Tibial nerve (tissue), 4 donors: Measurements from ENCODE around the gene KCNIP3. TPM values are rescaled to one million over a fixed set of nuclear protein-coding genes. Genes with fewer than 3 reads are reported as not detected.

Experiments used
- DNase-seq, 2 donors: peaks; one replicate each; pipeline ENCODE4 v3.0.0-alpha.2; 2019; ENCODE audit warnings: low spot score in 2 of 2
- H3K27ac ChIP-seq, 4 donors: fragments of 200-600 bp; sonication (generic) in 3 of 4; one replicate each; pipeline ENCODE4 v1.5.1; 2017 to 2019; ENCODE audit warnings: mild to moderate bottlenecking in 1 of 4
- H3K27me3 ChIP-seq, 2 donors: fragments of 200-600 bp; sonication (generic) in 1 of 2; one replicate each; pipeline versions ENCODE4 v1.5.1 to v1.6.0; 2017 to 2019
- H3K36me3 ChIP-seq, 3 donors: fragments of 200-600 bp; sonication (generic); one replicate each; pipeline ENCODE4 v1.5.1; 2018 to 2019
- H3K4me1 ChIP-seq, 4 donors: fragments of 200-600 bp; sonication (generic) in 3 of 4; one replicate each; pipeline ENCODE4 v1.5.1; 2017 to 2019
- H3K4me3 ChIP-seq, 4 donors: fragments of 200-600 bp; sonication (generic) in 3 of 4; one replicate each; pipeline ENCODE4 v1.5.1; 2017 to 2019; ENCODE audit warnings: mild to moderate bottlenecking in 1 of 4, moderate library complexity in 1 of 4
- H3K9me3 ChIP-seq, 4 donors: fragments of 200-600 bp; sonication (generic) in 3 of 4; one replicate each; pipeline ENCODE4 v1.5.1; 2017 to 2019
- CTCF ChIP-seq, 5 experiments: fragments of 200-600 bp in 3 of 5; fragments of 450-650 bp in 2 of 5; sonication (generic) in 3 of 5; IDR thresholded peaks; one replicate each; pipeline ENCODE4 v1.5.1; 2016 to 2019; ENCODE audit warnings: antibody characterized with exemption in 5 of 5, mild to moderate bottlenecking in 3 of 5, moderate library complexity in 2 of 5
- EP300 ChIP-seq, 2 donors: sonication (generic); formaldehyde crosslinking; IDR thresholded peaks; one replicate each; pipeline ENCODE4 v1.6.1; 2017; ENCODE audit warnings: antibody characterized with exemption in 2 of 2, mild to moderate bottlenecking in 1 of 2
- POLR2A ChIP-seq, 2 donors: fragments of 450-650 bp; IDR thresholded peaks; one replicate each; pipeline ENCODE4 v1.6.1; 2017; ENCODE audit warnings: antibody characterized with exemption in 2 of 2, mild to moderate bottlenecking in 2 of 2, moderate library complexity in 2 of 2
- WGBS, 2 donors: methylation state at CpG; one replicate each; pipeline ENCODE4 v1.1.5; 2018; 5-methylcytosine and 5-hydroxymethylcytosine counted together
- total RNA-seq, 4 donors: library from RNA; depleted of rRNA; stranded (reverse); fragments of >200 nt; gene quantifications; one replicate each; pipeline ENCODE4 v1.1.0, GENCODE V29; 2016

The KCNIP3 gene
- total RNA-seq, 4 donors from 2014 or later: 35.1 to 90.8 (median 50.2) TPM

- H3K27me3 ChIP-seq: peaks cover 0 to 17% of the 10 kb centered on the region in 2 donors
- TF ChIP-seq EP300 (IDR thresholded peaks at IDR 0.05) (no peak), CTCF (IDR thresholded peaks at IDR 0.05) (no peak), POLR2A (IDR thresholded peaks at IDR 0.05) (no peak)
- H3K9me3 ChIP-seq: no peaks in the 10 kb centered on the region
- H3K36me3 ChIP-seq: no peaks in the 10 kb centered on the region
- H3K4me1 ChIP-seq: peaks cover 0 to 16% (median 7%) of the 10 kb centered on the region in 4 donors
- peak in 1 of 2 donors; percentile 7 for DNase-seq
- H3K27ac ChIP-seq: no peak overlapping the region
- H3K4me3 ChIP-seq: no peak overlapping the region
- 86 to 91% methylated on average over 12 of the region's 12 CpGs for WGBS, 2 donors
These were observed 45.6 kb downstream of the KCNIP3 start for GRCh38 chr2:95342556-95343320.

- WGBS, 2 donors: 83 to 93% methylated on average over 7 of the region's 7 CpGs
- TF ChIP-seq CTCF (IDR thresholded peaks at IDR 0.05): no peak
- TF ChIP-seq POLR2A (IDR thresholded peaks at IDR 0.05): no peak
- no peak for TF ChIP-seq EP300 (IDR thresholded peaks at IDR 0.05)
- H3K4me1 ChIP-seq: peaks cover 0 to 25% (median 7%) of the 10 kb centered on the region in 4 donors
- no peaks in the 10 kb centered on the region for H3K9me3 ChIP-seq
- H3K4me3 ChIP-seq: no peak overlapping the region
- DNase-seq: no peak
- H3K27ac ChIP-seq: no peak overlapping the region
- H3K36me3 ChIP-seq: no peaks in the 10 kb centered on the region
- peaks cover 0 to 17% of the 10 kb centered on the region in 2 donors for H3K27me3 ChIP-seq
These were observed 46.5 kb downstream of the KCNIP3 start for GRCh38 chr2:95343429-95344214.

GRCh38 chr2:95344215-95344583 lies 47.1 kb downstream of the KCNIP3 start:
- 86% methylated on average over 10 to 12 of the region's 12 CpGs for WGBS, 2 donors
- Histone ChIP-seq H3K9me3 (no peaks in the 10 kb centered on the region), H3K27ac (no peak overlapping the region), H3K4me1 (peaks cover 0 to 31% (median 7%) of the 10 kb centered on the region in 4 donors), H3K27me3 (peaks cover 0 to 17% of the 10 kb centered on the region in 2 donors), H3K36me3 (no peaks in the 10 kb centered on the region), H3K4me3 (no peak overlapping the region)
- TF ChIP-seq CTCF (IDR thresholded peaks at IDR 0.05): no peak
- no peak for TF ChIP-seq POLR2A (IDR thresholded peaks at IDR 0.05)
- TF ChIP-seq EP300 (IDR thresholded peaks at IDR 0.05): no peak
- DNase-seq: no peak

- Histone ChIP-seq H3K4me3 (no peak overlapping the region), H3K27me3 (peaks cover 0 to 17% of the 10 kb centered on the region in 2 donors), H3K9me3 (no peaks in the 10 kb centered on the region), H3K36me3 (no peaks in the 10 kb centered on the region), H3K27ac (no peak overlapping the region), H3K4me1 (peaks cover 0 to 35% (median 7%) of the 10 kb centered on the region in 4 donors)
- WGBS, 2 donors: 87 to 91% methylated on average over 4 of the region's 4 CpGs
- no peak for DNase-seq
- TF ChIP-seq POLR2A (IDR thresholded peaks at IDR 0.05) (no peak), CTCF (IDR thresholded peaks at IDR 0.05) (no peak), EP300 (IDR thresholded peaks at IDR 0.05) (no peak)
These were observed 47.5 kb downstream of the KCNIP3 start for GRCh38 chr2:95344656-95345055.
